Trophoblast cell (in vitro differentiated cells and primary cell): Measurements from ENCODE around the gene ANKS1B.

Source experiments
- DNase-seq, 2 donors: peaks; one replicate each; pipeline ENCODE4 v3.0.0-alpha.2; 2016
- H2AFZ ChIP-seq: 2 replicates; pipeline ENCODE4 v1.6.1; 2013; ENCODE audit warnings: low read length, moderate library complexity, mild to moderate bottlenecking; ENCODE audit not compliant: insufficient read depth, poor library complexity
- H2AK5ac ChIP-seq: 2 replicates; pipeline ENCODE4 v1.6.1; 2013; ENCODE audit warnings: mild to moderate bottlenecking, low read length
- H2BK120ac ChIP-seq: 2 replicates; pipeline ENCODE4 v1.6.1; 2013; ENCODE audit warnings: low read length, mild to moderate bottlenecking, moderate library complexity; ENCODE audit not compliant: insufficient read depth, poor library complexity
- H2BK12ac ChIP-seq: 2 replicates; pipeline ENCODE4 v1.6.1; 2013; ENCODE audit warnings: mild to moderate bottlenecking, low read length, moderate library complexity
- H2BK5ac ChIP-seq: 2 replicates; pipeline ENCODE4 v1.6.1; 2013; ENCODE audit warnings: low read length, low read depth, moderate library complexity, mild to moderate bottlenecking; ENCODE audit not compliant: poor library complexity
- H3K14ac ChIP-seq: 2 replicates; pipeline ENCODE4 v1.6.1; 2013; ENCODE audit warnings: mild to moderate bottlenecking, low read length
- H3K18ac ChIP-seq: 2 replicates; pipeline ENCODE4 v1.6.1; 2013; ENCODE audit warnings: mild to moderate bottlenecking, low read length
- H3K23ac ChIP-seq: 2 replicates; pipeline ENCODE4 v1.6.1; 2013; ENCODE audit warnings: low read length
- H3K27ac ChIP-seq: 2 replicates; pipeline ENCODE4 v1.5.1; 2013; ENCODE audit warnings: low read depth, mild to moderate bottlenecking, inconsistent platforms, low read length, moderate library complexity
- H3K27me3 ChIP-seq: 2 replicates; pipeline ENCODE4 v1.6.1; 2013; ENCODE audit warnings: inconsistent platforms, mild to moderate bottlenecking, low read length, moderate library complexity; ENCODE audit not compliant: insufficient read depth
- H3K36me3 ChIP-seq, 2 experiments: 1 replicate in 1 of 2; 2 replicates in 1 of 2; pipeline ENCODE4 v1.6.1; 2013; ENCODE audit warnings: low read length in 2 of 2, mild to moderate bottlenecking in 2 of 2, moderate library complexity in 1 of 2; ENCODE audit not compliant: insufficient read depth in 2 of 2, control insufficient read depth in 1 of 2
- H3K4ac ChIP-seq: 2 replicates; pipeline ENCODE4 v1.6.1; 2013; ENCODE audit warnings: low read depth, mild to moderate bottlenecking, low read length, moderate library complexity
- H3K4me1 ChIP-seq, 2 experiments: 1 replicate in 1 of 2; 2 replicates in 1 of 2; pipeline ENCODE4 v1.6.1; 2013; ENCODE audit warnings: low read length in 2 of 2, mild to moderate bottlenecking in 2 of 2, moderate library complexity in 1 of 2; ENCODE audit not compliant: insufficient read depth in 2 of 2, control insufficient read depth in 1 of 2
- H3K4me2 ChIP-seq: 2 replicates; pipeline ENCODE4 v1.6.1; 2013; ENCODE audit warnings: inconsistent platforms, mild to moderate bottlenecking, low read length, moderate library complexity
- H3K4me3 ChIP-seq: 2 replicates; pipeline ENCODE4 v1.5.1; 2013; ENCODE audit warnings: mild to moderate bottlenecking, low read depth, low read length, inconsistent platforms
- H3K79me1 ChIP-seq: one replicate; pipeline ENCODE4 v1.6.1; 2013; ENCODE audit warnings: low read length
- H3K79me2 ChIP-seq: 2 replicates; pipeline ENCODE4 v1.6.1; 2013; ENCODE audit warnings: low read length, mild to moderate bottlenecking; ENCODE audit not compliant: control insufficient read depth, insufficient read depth, poor library complexity
- H3K9ac ChIP-seq: 2 replicates; pipeline ENCODE4 v1.6.1; 2013; ENCODE audit warnings: mild to moderate bottlenecking, low read length
- H3K9me3 ChIP-seq: 2 replicates; pipeline ENCODE4 v1.6.1; 2013; ENCODE audit warnings: low read depth, mild to moderate bottlenecking, control low read depth, inconsistent platforms, low read length; ENCODE audit not compliant: insufficient read depth
- H4K12ac ChIP-seq: 2 replicates; pipeline ENCODE4 v1.6.1; 2013; ENCODE audit warnings: low read depth, mild to moderate bottlenecking, low read length, moderate library complexity
- H4K8ac ChIP-seq: 2 replicates; pipeline ENCODE4 v1.6.1; 2013; ENCODE audit warnings: low read depth, mild to moderate bottlenecking, low read length, moderate library complexity
- H4K91ac ChIP-seq: one replicate; pipeline ENCODE4 v1.6.1; 2013; ENCODE audit warnings: low read depth, mild to moderate bottlenecking, low read length, moderate library complexity
- WGBS: extraction: QIAGEN DNeasy Blood & Tissue Kit; methylation state at CpG from one replicate; pipeline ENCODE4 v1.1.7; 2013; ENCODE audit warnings: missing lambda C conversion rate; ENCODE audit not compliant: insufficient read length, insufficient coverage; ENCODE audit errors: extremely low coverage; 5-methylcytosine and 5-hydroxymethylcytosine counted together

Gene ANKS1B

GRCh38 chr12:99966429-99966828 is 18.3 kb downstream of the ANKS1B start:
- H3K79me2 ChIP-seq: no peaks in the 10 kb centered on the region

GRCh38 chr12:99960311-99960710 is 24.4 kb downstream of the ANKS1B start:
- Histone ChIP-seq H2BK5ac (no peak overlapping the region), H3K18ac (no peak overlapping the region), H3K23ac (no peak overlapping the region), H4K8ac (no peak overlapping the region), H3K9me3 (no peaks in the 10 kb centered on the region), H3K4me1 (no peaks in the 10 kb centered on the region), H2AK5ac (no peak overlapping the region), H2BK12ac (no peak overlapping the region), H3K36me3 (no peaks in the 10 kb centered on the region), H3K14ac (no peak overlapping the region), H3K27me3 (no peaks in the 10 kb centered on the region), H3K4me3 (no peak overlapping the region), H3K27ac (no peak overlapping the region), H3K79me2 (no peaks in the 10 kb centered on the region), H3K4ac (no peak overlapping the region), H4K12ac (no peak overlapping the region), H3K4me2 (no peak overlapping the region), H2BK120ac (no peak overlapping the region), H3K9ac (no peak overlapping the region), H4K91ac (no peak overlapping the region), H3K79me1 (no peaks in the 10 kb centered on the region), H2AFZ (no peak overlapping the region)
- WGBS: no CpG with 5 or more reads among the region's 3 CpGs
- no peak for DNase-seq

More at GRCh38 chr12:99966429-99966828, 18.3 kb downstream of the ANKS1B start:
- no peaks in the 10 kb centered on the region for H3K4me1 ChIP-seq
- no peak overlapping the region for H3K9ac ChIP-seq
- no peak overlapping the region for H2AFZ ChIP-seq
- no peak overlapping the region for H2BK120ac ChIP-seq
- no peak overlapping the region for H3K27ac ChIP-seq
- WGBS: no CpG with 5 or more reads among the region's 2 CpGs
- no peak overlapping the region for H3K23ac ChIP-seq
- H3K27me3 ChIP-seq: no peaks in the 10 kb centered on the region
- no peaks in the 10 kb centered on the region for H3K36me3 ChIP-seq
- H2BK5ac ChIP-seq: no peak overlapping the region
- no peak for DNase-seq
- H4K91ac ChIP-seq: no peak overlapping the region
- no peak overlapping the region for H4K12ac ChIP-seq
- H3K18ac ChIP-seq: no peak overlapping the region
- no peaks in the 10 kb centered on the region for H3K9me3 ChIP-seq
- no peak overlapping the region for H3K14ac ChIP-seq
- no peaks in the 10 kb centered on the region for H3K79me1 ChIP-seq
- H3K4me2 ChIP-seq: no peak overlapping the region
- no peak overlapping the region for H3K4ac ChIP-seq
- no peak overlapping the region for H2BK12ac ChIP-seq
- H4K8ac ChIP-seq: no peak overlapping the region
- H2AK5ac ChIP-seq: no peak overlapping the region
- no peak overlapping the region for H3K4me3 ChIP-seq

GRCh38 chr12:99959549-99960170 is 25.1 kb downstream of the ANKS1B start:
- Histone ChIP-seq H2AK5ac (no peak overlapping the region), H3K9me3 (no peaks in the 10 kb centered on the region), H3K4me3 (no peak overlapping the region), H3K18ac (no peak overlapping the region), H2BK12ac (no peak overlapping the region), H4K12ac (no peak overlapping the region), H3K4me1 (no peaks in the 10 kb centered on the region), H3K4me2 (no peak overlapping the region), H3K23ac (no peak overlapping the region), H2BK5ac (no peak overlapping the region), H3K9ac (no peak overlapping the region), H3K79me2 (no peaks in the 10 kb centered on the region), H3K27me3 (no peaks in the 10 kb centered on the region), H4K91ac (no peak overlapping the region), H3K14ac (no peak overlapping the region), H2BK120ac (no peak overlapping the region), H3K79me1 (no peaks in the 10 kb centered on the region), H2AFZ (no peak overlapping the region), H4K8ac (no peak overlapping the region), H3K27ac (no peak overlapping the region), H3K36me3 (no peaks in the 10 kb centered on the region), H3K4ac (no peak overlapping the region)
- no peak for DNase-seq
- no CpG with 5 or more reads among the region's 4 CpGs for WGBS

GRCh38 chr12:99957866-99958466 is 26.8 kb downstream of the ANKS1B start:
- H2AFZ ChIP-seq: no peak overlapping the region
- H3K4me1 ChIP-seq: no peaks in the 10 kb centered on the region
- H3K79me2 ChIP-seq: no peaks in the 10 kb centered on the region
- H3K79me1 ChIP-seq: no peaks in the 10 kb centered on the region
- H3K4me2 ChIP-seq: no peak overlapping the region
- no peak overlapping the region for H3K18ac ChIP-seq
- no peak overlapping the region for H2BK120ac ChIP-seq
- no peak overlapping the region for H4K8ac ChIP-seq
- no peaks in the 10 kb centered on the region for H3K36me3 ChIP-seq
- no CpG with 5 or more reads among the region's 4 CpGs for WGBS
- no peak overlapping the region for H2BK5ac ChIP-seq
- no peak overlapping the region for H2AK5ac ChIP-seq
- no peaks in the 10 kb centered on the region for H3K27me3 ChIP-seq
- no peak overlapping the region for H3K27ac ChIP-seq
- DNase-seq: no peak
- no peak overlapping the region for H4K12ac ChIP-seq
- H2BK12ac ChIP-seq: no peak overlapping the region
- H4K91ac ChIP-seq: no peak overlapping the region
- H3K9me3 ChIP-seq: no peaks in the 10 kb centered on the region
- no peak overlapping the region for H3K23ac ChIP-seq
- H3K14ac ChIP-seq: no peak overlapping the region
- no peak overlapping the region for H3K4ac ChIP-seq
- H3K9ac ChIP-seq: no peak overlapping the region
- H3K4me3 ChIP-seq: no peak overlapping the region
